ENCODE data around the gene PRRT3.
A peak's percentile ranks its signal among the peaks of the same experiment; 100 is the strongest.

PRRT3 gene

GRCh38 chr3:9951962-9952805 lies at the start of gene PRRT3:
Gene PRRT3, minus strand, starts transcription at chr3:9952408. Its CDS starts 2,293 bp downstream, at chr3:9950115.
- in situ Hi-C loops (cut with HindIII; ENCODE audit: low pct_ligation_motif_present, low sequenced_read_pairs): no loop called here
- Histone ChIP-seq H3K36me3 (replicated peaks) (no peaks in the 10 kb centered on the region), H3K27me3 (replicated peaks) (no peaks in the 10 kb centered on the region), H3K4me3 (ENCODE audit: low read depth, low read length) (peak within 1 kb of the TSS; percentile 60), H3K27ac (no peak within 1 kb of the TSS)
- DNase-seq: peak; percentile 29
- no peak for TF ChIP-seq CTCF (IDR thresholded peaks at IDR 0.05; ENCODE audit: low read depth, low read length, missing control alignments)

- no peak for DNase-seq
- in situ Hi-C loops (cut with HindIII; ENCODE audit: low pct_ligation_motif_present, low sequenced_read_pairs): no loop called here
- Histone ChIP-seq H3K4me3 (ENCODE audit: low read depth, low read length) (no peak overlapping the region), H3K36me3 (replicated peaks) (peaks cover 2% of the 10 kb centered on the region), H3K27me3 (replicated peaks) (no peaks in the 10 kb centered on the region), H3K27ac (no peak overlapping the region)
- no peak for TF ChIP-seq CTCF (IDR thresholded peaks at IDR 0.05; ENCODE audit: low read depth, low read length, missing control alignments)
Observed at GRCh38 chr3:10000686-10001085, 48.5 kb upstream of the PRRT3 start.

GRCh38 chr3:9994086-9994844 lies 42.1 kb upstream of the PRRT3 start:
- H3K4me3 ChIP-seq (ENCODE audit: low read depth, low read length): no peak overlapping the region
- peaks cover 2% of the 10 kb centered on the region for H3K36me3 ChIP-seq (replicated peaks)
- no peak overlapping the region for H3K27ac ChIP-seq
- no peaks in the 10 kb centered on the region for H3K27me3 ChIP-seq (replicated peaks)
- DNase-seq: no peak
- in situ Hi-C loops (cut with HindIII; ENCODE audit: low pct_ligation_motif_present, low sequenced_read_pairs): no loop called here
- no peak for TF ChIP-seq CTCF (IDR thresholded peaks at IDR 0.05; ENCODE audit: low read depth, low read length, missing control alignments)

GRCh38 chr3:9986230-9986725 lies 34.1 kb upstream of the PRRT3 start:
- Histone ChIP-seq H3K4me3 (ENCODE audit: low read depth, low read length) (peak overlapping the region; percentile 97), H3K36me3 (replicated peaks) (peaks cover 4% of the 10 kb centered on the region), H3K27me3 (replicated peaks) (no peaks in the 10 kb centered on the region), H3K27ac (peak overlapping the region; percentile 77)
- in situ Hi-C loops (cut with HindIII; ENCODE audit: low pct_ligation_motif_present, low sequenced_read_pairs): no loop called here
- peak; percentile 13 for DNase-seq
- TF ChIP-seq CTCF (IDR thresholded peaks at IDR 0.05; ENCODE audit: low read depth, low read length, missing control alignments): no peak

GRCh38 chr3:9980251-9980650 lies 28.0 kb upstream of the PRRT3 start:
- H3K27me3 ChIP-seq (replicated peaks): no peaks in the 10 kb centered on the region
- H3K36me3 ChIP-seq (replicated peaks): peaks cover 13% of the 10 kb centered on the region
- no peak for DNase-seq
- no peak overlapping the region for H3K4me3 ChIP-seq (ENCODE audit: low read depth, low read length)
- TF ChIP-seq CTCF (IDR thresholded peaks at IDR 0.05; ENCODE audit: low read depth, low read length, missing control alignments): no peak
- H3K27ac ChIP-seq: no peak overlapping the region
- in situ Hi-C loops (cut with HindIII; ENCODE audit: low pct_ligation_motif_present, low sequenced_read_pairs): no loop called here
